ENCODE data around the gene ST8SIA1.

ST8SIA1 gene

DNA sequence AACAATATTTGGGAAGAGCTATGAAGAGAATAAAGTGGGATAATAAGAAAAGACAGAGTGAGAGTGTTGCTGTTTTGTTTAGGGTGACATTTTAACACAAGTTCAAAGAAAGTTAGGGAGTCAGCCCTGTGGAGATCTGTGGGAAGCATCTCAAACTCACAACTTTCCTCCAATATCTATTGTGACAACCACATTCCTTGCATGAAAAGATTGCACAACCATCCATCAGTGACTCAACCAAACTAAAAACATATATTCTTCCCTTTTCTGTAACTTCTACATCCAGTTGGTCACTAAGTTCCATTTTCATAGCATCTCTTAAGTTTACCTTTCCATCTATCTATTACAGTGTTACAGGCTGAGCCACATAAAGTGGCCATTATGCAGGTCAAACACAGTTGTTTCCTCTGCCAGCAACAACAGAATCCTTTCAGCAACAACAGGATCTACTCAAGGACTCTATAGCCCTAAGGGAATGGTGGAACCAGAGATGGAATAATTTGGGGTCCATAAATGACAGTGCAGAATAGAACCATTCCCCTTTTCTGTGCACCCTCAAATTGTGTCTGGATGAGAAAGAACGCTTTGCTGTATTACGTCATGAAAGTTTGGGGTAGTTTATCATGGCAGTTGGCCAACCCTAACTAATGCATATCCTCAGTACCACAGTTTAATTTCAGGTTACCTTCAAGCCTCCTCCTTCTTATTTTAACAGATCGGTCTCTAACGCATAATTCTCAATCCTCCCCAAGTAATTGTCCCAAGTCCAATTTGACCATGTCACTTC lies 118.8 kb downstream of the ST8SIA1 start:
- Histone ChIP-seq H3K36me3 (ENCODE audit: control insufficient read depth in 4 of 4, insufficient read depth in 4 of 4, low read length in 3 of 4) (no peaks in the 10 kb centered on the region), H3K27me3 (replicated peaks in 2 of 5; ENCODE audit: control insufficient read depth in 4 of 5, insufficient read depth in 5 of 5, low read length in 4 of 5) (peaks cover 0 to 2% (median 0%) of the 10 kb centered on the region in 5 experiments), H3K4me3 (ENCODE audit: control insufficient read depth in 1 of 7, extremely low read depth in 1 of 7, insufficient read depth in 4 of 7, low read depth in 2 of 7, low read length in 6 of 7) (no peak overlapping the region), H3K9me3 (ENCODE audit: control extremely low read depth in 1 of 5, control insufficient read depth in 4 of 5, insufficient read depth in 2 of 5, low read depth in 1 of 5, low read length in 4 of 5) (peaks cover 0 to 8% (median 5%) of the 10 kb centered on the region in 5 experiments), H3K4me1 (ENCODE audit: control extremely low read depth in 1 of 4, control insufficient read depth in 4 of 4, insufficient read depth in 4 of 4, low read length in 3 of 4) (no peaks in the 10 kb centered on the region), H3K27ac (ENCODE audit: insufficient read depth in 1 of 2, low read depth in 1 of 2, low read length in 2 of 2, poor library complexity in 1 of 2, severe bottlenecking in 2 of 2) (no peak overlapping the region)
- POLR2A ChIA-PET, result no interaction called here
- CTCF ChIA-PET, result no interaction called here
- DNase-seq, result no peak
- 96% methylated on average over 4 of the region's 4 CpGs for WGBS (ENCODE audit: insufficient coverage)

- Histone ChIP-seq H3K4me3 (ENCODE audit: control insufficient read depth in 1 of 7, extremely low read depth in 1 of 7, insufficient read depth in 4 of 7, low read depth in 2 of 7, low read length in 6 of 7) (no peak overlapping the region), H3K4me1 (ENCODE audit: control extremely low read depth in 1 of 4, control insufficient read depth in 4 of 4, insufficient read depth in 4 of 4, low read length in 3 of 4) (no peaks in the 10 kb centered on the region), H3K27me3 (replicated peaks in 2 of 5; ENCODE audit: control insufficient read depth in 4 of 5, insufficient read depth in 5 of 5, low read length in 4 of 5) (peaks cover 0 to 2% (median 0%) of the 10 kb centered on the region in 5 experiments), H3K27ac (ENCODE audit: insufficient read depth in 1 of 2, low read depth in 1 of 2, low read length in 2 of 2, poor library complexity in 1 of 2, severe bottlenecking in 2 of 2) (no peak overlapping the region), H3K36me3 (ENCODE audit: control insufficient read depth in 4 of 4, insufficient read depth in 4 of 4, low read length in 3 of 4) (no peaks in the 10 kb centered on the region), H3K9me3 (ENCODE audit: control extremely low read depth in 1 of 5, control insufficient read depth in 4 of 5, insufficient read depth in 2 of 5, low read depth in 1 of 5, low read length in 4 of 5) (peaks cover 0 to 8% (median 5%) of the 10 kb centered on the region in 5 experiments)
- ChIA-PET POLR2A (no interaction called here), CTCF (no interaction called here)
- no peak for DNase-seq
- WGBS (ENCODE audit: insufficient coverage), result 100% methylated on average over 1 of the region's 2 CpGs
These were observed 123.4 kb downstream of the ST8SIA1 start for GRCh38 chr12:22211128-22211527.

GRCh38 chr12:22209422-22209821 lies 125.1 kb downstream of the ST8SIA1 start:
- no peak overlapping the region for H3K27ac ChIP-seq (ENCODE audit: insufficient read depth in 1 of 2, low read depth in 1 of 2, low read length in 2 of 2, poor library complexity in 1 of 2, severe bottlenecking in 2 of 2)
- H3K4me3 ChIP-seq (ENCODE audit: control insufficient read depth in 1 of 7, extremely low read depth in 1 of 7, insufficient read depth in 4 of 7, low read depth in 2 of 7, low read length in 6 of 7), result no peak overlapping the region
- H3K9me3 ChIP-seq (ENCODE audit: control extremely low read depth in 1 of 5, control insufficient read depth in 4 of 5, insufficient read depth in 2 of 5, low read depth in 1 of 5, low read length in 4 of 5), result peaks cover 0 to 8% (median 5%) of the 10 kb centered on the region in 5 experiments
- CTCF ChIA-PET, result no interaction called here
- H3K36me3 ChIP-seq (ENCODE audit: control insufficient read depth in 4 of 4, insufficient read depth in 4 of 4, low read length in 3 of 4), result no peaks in the 10 kb centered on the region
- POLR2A ChIA-PET, result no interaction called here
- no peaks in the 10 kb centered on the region for H3K4me1 ChIP-seq (ENCODE audit: control extremely low read depth in 1 of 4, control insufficient read depth in 4 of 4, insufficient read depth in 4 of 4, low read length in 3 of 4)
- DNase-seq, result no peak
- no peaks in the 10 kb centered on the region for H3K27me3 ChIP-seq (replicated peaks in 2 of 5; ENCODE audit: control insufficient read depth in 4 of 5, insufficient read depth in 5 of 5, low read length in 4 of 5)

DNA sequence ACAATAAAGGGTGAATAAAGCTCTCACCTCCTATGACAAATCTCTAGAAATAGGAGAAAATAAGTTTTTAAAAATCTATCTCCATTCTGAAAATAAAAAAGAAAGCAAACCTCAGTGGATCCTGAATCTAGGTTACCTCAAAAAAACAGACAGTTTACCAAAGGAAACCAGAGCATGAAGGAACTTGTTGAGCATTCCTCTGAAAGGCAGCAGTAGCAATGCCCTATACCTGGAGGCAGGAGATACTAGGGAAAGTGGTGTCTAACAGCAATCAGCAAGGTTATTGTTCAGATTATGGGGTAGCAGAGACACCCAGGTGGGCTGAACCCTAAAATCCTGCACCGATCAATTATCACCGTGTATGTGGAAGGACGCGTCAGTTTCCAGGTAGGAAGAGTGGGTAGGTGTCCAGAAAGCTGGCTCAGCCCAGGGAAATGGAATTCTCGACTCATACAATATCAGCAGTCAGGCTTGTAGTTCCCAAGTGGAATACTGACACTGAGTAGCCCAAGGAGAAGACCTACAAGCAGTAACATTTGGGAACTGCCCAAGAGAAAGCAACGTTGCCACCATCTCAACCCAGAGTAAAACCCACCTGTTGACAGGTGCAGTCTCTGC lies 128.3 kb downstream of the ST8SIA1 start:
- peaks cover 0 to 8% (median 8%) of the 10 kb centered on the region in 5 experiments for H3K9me3 ChIP-seq (ENCODE audit: control extremely low read depth in 1 of 5, control insufficient read depth in 4 of 5, insufficient read depth in 2 of 5, low read depth in 1 of 5, low read length in 4 of 5)
- H3K4me3 ChIP-seq (ENCODE audit: control insufficient read depth in 1 of 7, extremely low read depth in 1 of 7, insufficient read depth in 4 of 7, low read depth in 2 of 7, low read length in 6 of 7), result no peak overlapping the region
- H3K4me1 ChIP-seq (ENCODE audit: control extremely low read depth in 1 of 4, control insufficient read depth in 4 of 4, insufficient read depth in 4 of 4, low read length in 3 of 4), result no peaks in the 10 kb centered on the region
- H3K27me3 ChIP-seq (replicated peaks in 2 of 5; ENCODE audit: control insufficient read depth in 4 of 5, insufficient read depth in 5 of 5, low read length in 4 of 5), result no peaks in the 10 kb centered on the region
- ChIA-PET POLR2A (no interaction called here), CTCF (no interaction called here)
- no peak for DNase-seq
- H3K27ac ChIP-seq (ENCODE audit: insufficient read depth in 1 of 2, low read depth in 1 of 2, low read length in 2 of 2, poor library complexity in 1 of 2, severe bottlenecking in 2 of 2), result no peak overlapping the region
- WGBS (ENCODE audit: insufficient coverage), result 97% methylated on average over 6 of the region's 6 CpGs
- no peaks in the 10 kb centered on the region for H3K36me3 ChIP-seq (ENCODE audit: control insufficient read depth in 4 of 4, insufficient read depth in 4 of 4, low read length in 3 of 4)

DNA sequence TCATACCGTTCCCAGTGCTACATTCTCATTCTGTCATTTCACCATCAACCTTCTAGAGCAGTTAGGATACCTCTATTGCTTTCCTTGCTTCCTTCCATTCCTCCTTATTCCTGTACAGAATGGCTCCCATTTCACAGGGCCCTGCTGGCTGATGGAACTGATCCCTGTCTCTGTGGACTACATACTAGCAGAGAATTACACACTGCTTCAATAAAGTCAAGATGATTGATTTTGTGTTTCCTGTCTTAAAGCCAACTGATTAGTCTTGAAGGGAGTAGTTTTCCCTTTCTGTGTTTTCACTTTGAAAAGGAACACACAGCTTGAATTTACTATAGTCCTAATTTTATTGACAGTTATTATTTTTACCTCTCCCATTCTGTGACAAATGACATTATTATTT lies 130.1 kb downstream of the ST8SIA1 start:
- Histone ChIP-seq H3K4me3 (ENCODE audit: control insufficient read depth in 1 of 7, extremely low read depth in 1 of 7, insufficient read depth in 4 of 7, low read depth in 2 of 7, low read length in 6 of 7) (no peak overlapping the region), H3K9me3 (ENCODE audit: control extremely low read depth in 1 of 5, control insufficient read depth in 4 of 5, insufficient read depth in 2 of 5, low read depth in 1 of 5, low read length in 4 of 5) (peaks cover 0 to 8% (median 8%) of the 10 kb centered on the region in 5 experiments), H3K27ac (ENCODE audit: insufficient read depth in 1 of 2, low read depth in 1 of 2, low read length in 2 of 2, poor library complexity in 1 of 2, severe bottlenecking in 2 of 2) (no peak overlapping the region), H3K36me3 (ENCODE audit: control insufficient read depth in 4 of 4, insufficient read depth in 4 of 4, low read length in 3 of 4) (no peaks in the 10 kb centered on the region), H3K4me1 (ENCODE audit: control extremely low read depth in 1 of 4, control insufficient read depth in 4 of 4, insufficient read depth in 4 of 4, low read length in 3 of 4) (no peaks in the 10 kb centered on the region), H3K27me3 (replicated peaks in 2 of 5; ENCODE audit: control insufficient read depth in 4 of 5, insufficient read depth in 5 of 5, low read length in 4 of 5) (no peaks in the 10 kb centered on the region)
- CTCF ChIA-PET, result no interaction called here
- DNase-seq, result no peak
- WGBS (ENCODE audit: insufficient coverage), result 75% methylated on average over 1 of the region's 1 CpG
- POLR2A ChIA-PET, result no interaction called here

GRCh38 chr12:22202847-22203246 lies 131.7 kb downstream of the ST8SIA1 start:
- no peak for DNase-seq
- Histone ChIP-seq H3K27me3 (replicated peaks in 2 of 5; ENCODE audit: control insufficient read depth in 4 of 5, insufficient read depth in 5 of 5, low read length in 4 of 5) (no peaks in the 10 kb centered on the region), H3K4me3 (ENCODE audit: control insufficient read depth in 1 of 7, extremely low read depth in 1 of 7, insufficient read depth in 4 of 7, low read depth in 2 of 7, low read length in 6 of 7) (no peak overlapping the region), H3K4me1 (ENCODE audit: control extremely low read depth in 1 of 4, control insufficient read depth in 4 of 4, insufficient read depth in 4 of 4, low read length in 3 of 4) (no peaks in the 10 kb centered on the region), H3K36me3 (ENCODE audit: control insufficient read depth in 4 of 4, insufficient read depth in 4 of 4, low read length in 3 of 4) (no peaks in the 10 kb centered on the region), H3K27ac (ENCODE audit: insufficient read depth in 1 of 2, low read depth in 1 of 2, low read length in 2 of 2, poor library complexity in 1 of 2, severe bottlenecking in 2 of 2) (no peak overlapping the region), H3K9me3 (ENCODE audit: control extremely low read depth in 1 of 5, control insufficient read depth in 4 of 5, insufficient read depth in 2 of 5, low read depth in 1 of 5, low read length in 4 of 5) (peaks cover 0 to 8% (median 8%) of the 10 kb centered on the region in 5 experiments)
- ChIA-PET CTCF (no interaction called here), POLR2A (no interaction called here)
- 82% methylated on average over 3 of the region's 5 CpGs for WGBS (ENCODE audit: insufficient coverage)

- no peak overlapping the region for H3K27ac ChIP-seq (ENCODE audit: insufficient read depth in 1 of 2, low read depth in 1 of 2, low read length in 2 of 2, poor library complexity in 1 of 2, severe bottlenecking in 2 of 2)
- peaks cover 0 to 8% (median 8%) of the 10 kb centered on the region in 5 experiments for H3K9me3 ChIP-seq (ENCODE audit: control extremely low read depth in 1 of 5, control insufficient read depth in 4 of 5, insufficient read depth in 2 of 5, low read depth in 1 of 5, low read length in 4 of 5)
- H3K36me3 ChIP-seq (ENCODE audit: control insufficient read depth in 4 of 4, insufficient read depth in 4 of 4, low read length in 3 of 4), result no peaks in the 10 kb centered on the region
- H3K4me3 ChIP-seq (ENCODE audit: control insufficient read depth in 1 of 7, extremely low read depth in 1 of 7, insufficient read depth in 4 of 7, low read depth in 2 of 7, low read length in 6 of 7), result no peak overlapping the region
- no CpG with 5 or more reads among the region's 3 CpGs for WGBS (ENCODE audit: insufficient coverage)
- no peak for DNase-seq
- CTCF ChIA-PET, result no interaction called here
- no peaks in the 10 kb centered on the region for H3K4me1 ChIP-seq (ENCODE audit: control extremely low read depth in 1 of 4, control insufficient read depth in 4 of 4, insufficient read depth in 4 of 4, low read length in 3 of 4)
- POLR2A ChIA-PET, result no interaction called here
- no peaks in the 10 kb centered on the region for H3K27me3 ChIP-seq (replicated peaks in 2 of 5; ENCODE audit: control insufficient read depth in 4 of 5, insufficient read depth in 5 of 5, low read length in 4 of 5)
These were observed 133.4 kb downstream of the ST8SIA1 start for GRCh38 chr12:22201101-22201500.
